SK-N-MC (cell line): ENCODE measurements around the gene FHOD3.

Experiments used
- DNase-seq: peaks from one replicate; pipeline ENCODE4 v3.0.0-alpha.2; 2011; ENCODE audit warnings: low read depth, low spot score
- H3K27ac ChIP-seq: fragments of 200-600 bp; sonication (generic); 2 replicates; pipeline ENCODE4 v1.5.1; 2016; ENCODE audit warnings: mixed run types
- H3K36me3 ChIP-seq: fragments of 200-600 bp; sonication (generic); 2 replicates; pipeline ENCODE4 v1.6.1; 2017; ENCODE audit warnings: antibody characterized with exemption, low read length, mixed read lengths; ENCODE audit not compliant: insufficient read depth
- H3K4me3 ChIP-seq: fragments of 200-600 bp; sonication (generic); 2 replicates; pipeline ENCODE4 v1.5.1; 2016
- H3K9ac ChIP-seq: fragments of 200-600 bp; sonication (generic); 2 replicates; pipeline ENCODE4 v1.8.0; 2017; ENCODE audit warnings: mixed run types, mixed read lengths; ENCODE audit not compliant: insufficient read length
- H3K9me3 ChIP-seq: fragments of 200-600 bp; sonication (generic); 2 replicates; pipeline ENCODE4 v1.6.1; 2017; ENCODE audit warnings: low read depth, mild to moderate bottlenecking, antibody characterized with exemption, low read length, moderate library complexity, mixed read lengths
- EZH2 ChIP-seq: fragments of 200-600 bp; sonication (generic); IDR thresholded peaks from one replicate; pipeline ENCODE4 v1.6.1; 2017; ENCODE audit warnings: antibody characterized with exemption
- FOXP2 ChIP-seq: optimal IDR thresholded peaks from 2 replicates; pipeline ENCODE3; 2011; ENCODE audit warnings: mild to moderate bottlenecking, moderate library complexity; ENCODE audit not compliant: insufficient read depth; ENCODE audit errors: extremely low read length, control extremely low read depth
- POLR2AphosphoS5 ChIP-seq: IDR thresholded peaks from 2 replicates; pipeline ENCODE4 v1.6.1; 2012; ENCODE audit warnings: mild to moderate bottlenecking, low read depth, low read length, borderline replicate concordance

The FHOD3 gene

DNA sequence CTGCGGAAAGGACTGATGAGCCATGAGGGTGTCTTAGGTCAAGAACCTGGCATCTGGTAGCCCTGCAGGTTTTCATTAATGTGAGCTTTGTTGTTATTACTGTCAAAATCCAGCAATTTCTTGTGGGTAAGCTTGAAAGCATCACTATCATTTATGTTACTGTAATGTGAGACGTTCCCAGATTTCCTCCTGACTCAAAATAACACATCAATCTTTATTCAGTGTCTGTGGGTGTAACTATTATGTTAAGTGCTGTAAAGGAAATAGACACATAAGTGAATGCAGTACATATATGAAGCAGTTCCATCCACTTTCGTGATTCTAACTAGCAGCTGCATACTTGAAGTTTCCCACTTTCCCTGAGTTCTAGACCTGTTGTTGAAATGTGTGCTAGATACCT lies 89.8 kb downstream of the FHOD3 start:
- TF ChIP-seq POLR2AphosphoS5 (no peak), EZH2 (no peak), FOXP2 (no peak)

DNA sequence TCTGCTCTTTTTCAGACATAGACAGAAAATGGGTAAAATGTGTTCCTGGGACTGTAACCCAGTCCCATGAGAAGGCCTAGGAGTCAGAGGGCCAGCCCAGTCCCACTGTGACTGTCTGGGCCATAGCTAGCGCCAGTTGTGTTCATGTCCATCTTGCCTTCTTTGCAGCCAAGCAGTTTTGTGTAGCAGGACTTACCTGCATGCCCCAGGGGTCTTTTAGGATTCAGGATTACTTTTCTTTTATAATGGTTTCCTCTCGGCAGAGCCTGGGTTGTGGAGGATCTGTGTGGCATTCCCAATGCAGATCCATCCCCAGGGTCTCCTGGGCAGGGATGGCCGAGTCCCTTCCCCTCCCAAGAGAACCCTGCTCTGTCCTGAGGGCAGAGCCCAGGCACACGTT lies 90.8 kb downstream of the FHOD3 start:
- TF ChIP-seq FOXP2 (no peak), POLR2AphosphoS5 (no peak), EZH2 (no peak)
- no peaks in the 10 kb centered on the region for H3K36me3 ChIP-seq
- no peak for DNase-seq
- H3K9ac ChIP-seq = no peak overlapping the region
- no peak overlapping the region for H3K4me3 ChIP-seq
- no peak overlapping the region for H3K27ac ChIP-seq
- no peaks in the 10 kb centered on the region for H3K9me3 ChIP-seq

More for the DNA sequence above, 89.8 kb downstream of the FHOD3 start:
- Histone ChIP-seq H3K9ac (no peak overlapping the region), H3K9me3 (no peaks in the 10 kb centered on the region), H3K4me3 (no peak overlapping the region), H3K27ac (no peak overlapping the region), H3K36me3 (no peaks in the 10 kb centered on the region)
- no peak for DNase-seq

DNA sequence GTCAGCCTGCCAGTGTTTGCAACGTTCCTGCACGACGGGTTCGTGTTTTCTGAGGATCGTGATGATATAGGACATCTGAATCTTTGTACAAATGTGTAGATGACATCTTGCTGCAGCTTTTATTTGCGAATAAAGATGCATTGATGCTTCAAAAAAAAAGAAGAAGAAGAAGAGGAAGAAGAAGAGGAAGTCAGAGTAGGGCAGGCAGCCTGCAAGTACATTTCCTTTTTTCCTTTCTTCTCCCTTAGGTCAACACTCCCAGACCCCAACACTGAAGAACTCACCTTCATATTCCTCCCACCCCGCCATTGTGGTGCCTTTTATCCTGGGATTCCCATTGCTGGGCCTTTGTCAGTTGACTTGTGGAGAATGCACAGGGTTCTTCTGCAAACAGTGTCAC lies 91.5 kb downstream of the FHOD3 start:
- no peak for DNase-seq
- Histone ChIP-seq H3K27ac (no peak overlapping the region), H3K4me3 (no peak overlapping the region), H3K9ac (no peak overlapping the region), H3K9me3 (no peaks in the 10 kb centered on the region), H3K36me3 (no peaks in the 10 kb centered on the region)
- TF ChIP-seq FOXP2 = no peak
- no peak for TF ChIP-seq POLR2AphosphoS5
- no peak for TF ChIP-seq EZH2

- Histone ChIP-seq H3K4me3 (no peak overlapping the region), H3K9ac (no peak overlapping the region), H3K27ac (no peak overlapping the region), H3K36me3 (no peaks in the 10 kb centered on the region), H3K9me3 (no peaks in the 10 kb centered on the region)
- no peak for DNase-seq
- no peak for TF ChIP-seq POLR2AphosphoS5
- TF ChIP-seq FOXP2 = no peak
- no peak for TF ChIP-seq EZH2
Measured at GRCh38 chr18:36389811-36390581, 92.5 kb downstream of the FHOD3 start.

DNA sequence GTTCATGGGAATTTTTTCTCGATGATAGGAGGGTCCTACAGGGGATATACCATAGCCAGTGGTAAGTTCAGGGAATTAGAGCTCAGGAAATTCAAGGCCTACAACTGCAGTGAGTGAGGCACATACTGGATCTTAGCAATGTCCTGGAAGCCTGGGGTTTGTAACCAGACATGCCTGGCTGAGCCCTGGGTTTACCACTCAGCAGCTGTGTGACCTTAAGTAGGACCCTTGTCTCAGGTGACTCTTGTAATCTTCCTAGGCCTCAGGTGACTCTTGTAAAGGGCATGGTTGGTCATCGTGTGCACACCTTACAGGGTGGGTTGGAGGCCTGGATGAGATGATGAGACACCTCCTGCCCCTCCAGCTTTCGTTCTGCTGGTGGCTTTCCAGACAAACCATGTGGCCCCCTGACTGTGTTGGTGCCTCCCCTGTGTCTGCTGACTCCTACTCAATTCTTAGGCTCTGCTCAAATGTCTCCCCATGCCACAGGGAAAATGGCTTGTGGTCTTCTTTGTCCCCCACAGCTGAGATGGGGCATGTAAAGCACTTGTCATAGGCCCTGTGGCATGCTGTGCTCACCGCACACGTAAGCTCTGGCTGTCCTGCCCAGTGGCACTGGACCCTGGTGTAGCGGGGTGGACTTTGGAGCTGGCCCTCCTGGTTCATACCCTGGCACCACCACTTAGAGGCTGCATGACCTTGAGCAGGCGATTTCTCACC lies 94.1 kb downstream of the FHOD3 start:
- DNase-seq = no peak
- Histone ChIP-seq H3K4me3 (no peak overlapping the region), H3K9ac (no peak overlapping the region), H3K27ac (no peak overlapping the region), H3K9me3 (no peaks in the 10 kb centered on the region), H3K36me3 (no peaks in the 10 kb centered on the region)
- TF ChIP-seq POLR2AphosphoS5 (no peak), FOXP2 (no peak), EZH2 (no peak)

DNA sequence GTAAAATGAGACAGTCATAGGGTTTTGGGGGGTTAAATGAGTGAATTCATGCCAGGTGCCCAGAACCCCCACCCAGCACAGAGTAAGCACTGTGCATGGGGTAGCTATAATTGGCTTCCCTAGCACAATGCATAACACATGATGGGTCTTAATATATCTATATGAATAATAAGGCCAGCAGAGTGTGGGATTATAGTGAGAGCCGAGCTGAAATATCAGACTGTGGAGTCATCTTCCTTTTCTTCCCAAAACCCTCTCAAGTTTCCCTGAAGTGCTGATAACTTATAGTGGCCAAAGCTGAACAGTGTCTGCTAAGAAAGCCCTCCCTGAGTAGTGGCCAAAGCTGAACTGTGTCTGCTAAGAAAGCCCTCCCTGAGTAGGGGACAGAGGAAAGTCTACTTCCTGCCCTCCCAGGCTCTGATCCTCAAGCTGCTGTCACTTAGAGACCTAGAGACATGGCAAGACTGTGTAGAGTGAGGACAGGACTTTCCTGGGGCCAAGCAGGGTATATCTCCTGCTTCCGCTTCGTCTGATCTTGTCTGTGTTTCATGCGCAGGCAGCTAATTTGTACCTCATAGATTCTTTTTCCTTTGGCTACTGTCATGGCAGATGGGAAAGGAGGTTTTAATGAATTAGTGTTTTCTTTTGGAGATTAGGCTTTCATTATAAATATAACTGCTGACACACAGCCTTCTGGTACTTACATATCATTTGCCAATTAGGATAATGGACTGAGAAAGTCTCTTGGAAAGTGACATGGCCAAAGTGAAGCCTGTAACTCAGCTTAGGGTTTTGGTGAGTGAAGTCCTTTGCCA lies 94.9 kb downstream of the FHOD3 start:
- H3K27ac ChIP-seq = no peak overlapping the region
- H3K9me3 ChIP-seq = no peaks in the 10 kb centered on the region
- TF ChIP-seq FOXP2 (no peak), EZH2 (no peak), POLR2AphosphoS5 (no peak)
- H3K36me3 ChIP-seq = no peaks in the 10 kb centered on the region
- H3K4me3 ChIP-seq = no peak overlapping the region
- H3K9ac ChIP-seq = no peak overlapping the region
- DNase-seq = no peak

- Histone ChIP-seq H3K36me3 (no peaks in the 10 kb centered on the region), H3K27ac (no peak overlapping the region), H3K9ac (no peak overlapping the region), H3K4me3 (no peak overlapping the region), H3K9me3 (no peaks in the 10 kb centered on the region)
- no peak for TF ChIP-seq EZH2
- TF ChIP-seq FOXP2 = no peak
- no peak for TF ChIP-seq POLR2AphosphoS5
- DNase-seq = no peak
Measured at GRCh38 chr18:36392979-36393287, 95.4 kb downstream of the FHOD3 start.

- Histone ChIP-seq H3K36me3 (no peaks in the 10 kb centered on the region), H3K9ac (no peak overlapping the region), H3K27ac (no peak overlapping the region), H3K9me3 (no peaks in the 10 kb centered on the region), H3K4me3 (no peak overlapping the region)
- no peak for TF ChIP-seq POLR2AphosphoS5
- no peak for DNase-seq
Measured at GRCh38 chr18:36394486-36394885, 97.0 kb downstream of the FHOD3 start.

DNA sequence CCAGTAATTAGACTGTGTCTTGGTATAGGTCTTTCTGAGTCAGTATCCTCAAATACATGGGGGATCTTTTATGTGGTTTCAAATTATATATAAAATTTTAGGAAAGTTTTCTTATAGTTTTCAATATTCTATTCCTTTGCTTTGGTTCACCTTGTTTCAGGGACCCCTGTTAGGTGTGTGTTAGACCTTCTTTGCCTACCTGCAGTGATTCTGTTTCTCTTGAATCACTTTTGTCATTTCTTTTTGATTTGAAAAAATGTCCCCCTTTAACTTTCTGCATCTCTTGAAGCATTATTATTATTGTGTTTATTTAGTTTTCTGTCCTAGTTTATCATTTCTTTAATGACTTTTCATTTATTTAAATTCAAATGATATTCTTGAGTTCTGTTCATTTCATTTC lies 98.7 kb downstream of the FHOD3 start:
- no peaks in the 10 kb centered on the region for H3K36me3 ChIP-seq
- DNase-seq = no peak
- no peaks in the 10 kb centered on the region for H3K9me3 ChIP-seq
- H3K9ac ChIP-seq = no peak overlapping the region
- TF ChIP-seq POLR2AphosphoS5 (no peak), EZH2 (no peak), FOXP2 (no peak)
- no peak overlapping the region for H3K27ac ChIP-seq
- H3K4me3 ChIP-seq = no peak overlapping the region
